GM12891 (cell line): Measurements from ENCODE around the gene SYT1.

ENCODE experiments used
- DNase-seq: peaks from one replicate; pipeline ENCODE4 v3.0.0; 2011; ENCODE audit warnings: low spot score; ENCODE audit not compliant: insufficient read length
- FAIRE-seq: peaks from 2 replicates; lab custom pipeline; 2011; peaks lifted over from hg19 to GRCh38; lab: Jason Lieb, UNC
- PAX5 ChIP-seq: IDR thresholded peaks from 2 replicates; pipeline ENCODE4 v1.6.1; 2011; ENCODE audit warnings: low read length, moderate library complexity, mild to moderate bottlenecking; ENCODE audit not compliant: insufficient read depth, severe bottlenecking
- POLR2A ChIP-seq: IDR thresholded peaks from 2 replicates; pipeline ENCODE4 v1.6.1; 2011; ENCODE audit warnings: low read depth, low read length, control low read depth
- POLR2AphosphoS5 ChIP-seq: IDR thresholded peaks from 2 replicates; pipeline ENCODE4 v1.6.1; 2011; ENCODE audit warnings: low read depth, low read length, control low read depth
- POU2F2 ChIP-seq: IDR thresholded peaks from 2 replicates; pipeline ENCODE4 v1.6.1; 2011; ENCODE audit warnings: low read depth, mild to moderate bottlenecking, control low read depth, low read length, moderate library complexity
- SPI1 ChIP-seq: IDR thresholded peaks from 2 replicates; pipeline ENCODE4 v1.6.1; 2011; ENCODE audit warnings: low read depth, low read length, control low read depth
- TAF1 ChIP-seq: IDR thresholded peaks from 2 replicates; pipeline ENCODE4 v1.6.1; 2011; ENCODE audit warnings: low read depth, low read length, control low read depth

The SYT1 gene

DNA sequence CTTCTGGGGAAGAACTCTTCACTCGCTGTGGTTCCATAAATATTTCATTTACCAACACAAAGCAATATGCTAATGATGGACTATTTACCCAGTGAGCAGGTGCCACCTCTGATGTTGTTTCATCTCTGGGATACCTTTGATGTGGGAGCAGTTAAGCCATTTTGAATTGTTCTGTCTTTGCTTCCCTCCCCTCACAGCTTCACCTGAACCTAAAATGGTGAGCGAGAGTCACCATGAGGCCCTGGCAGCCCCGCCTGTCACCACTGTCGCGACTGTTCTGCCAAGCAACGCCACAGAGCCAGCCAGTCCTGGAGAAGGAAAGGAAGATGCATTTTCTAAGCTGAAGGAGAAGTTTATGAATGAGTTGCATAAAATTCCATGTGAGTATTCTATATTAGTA, 352.7 kb downstream of the SYT1 start:
- TF ChIP-seq TAF1, result no peak
- TF ChIP-seq SPI1, result no peak
- TF ChIP-seq PAX5, result no peak
- TF ChIP-seq POLR2A, result no peak
- no peak for TF ChIP-seq POU2F2
- no peak for TF ChIP-seq POLR2AphosphoS5
- FAIRE-seq (no peak), DNase-seq (no peak)

DNA sequence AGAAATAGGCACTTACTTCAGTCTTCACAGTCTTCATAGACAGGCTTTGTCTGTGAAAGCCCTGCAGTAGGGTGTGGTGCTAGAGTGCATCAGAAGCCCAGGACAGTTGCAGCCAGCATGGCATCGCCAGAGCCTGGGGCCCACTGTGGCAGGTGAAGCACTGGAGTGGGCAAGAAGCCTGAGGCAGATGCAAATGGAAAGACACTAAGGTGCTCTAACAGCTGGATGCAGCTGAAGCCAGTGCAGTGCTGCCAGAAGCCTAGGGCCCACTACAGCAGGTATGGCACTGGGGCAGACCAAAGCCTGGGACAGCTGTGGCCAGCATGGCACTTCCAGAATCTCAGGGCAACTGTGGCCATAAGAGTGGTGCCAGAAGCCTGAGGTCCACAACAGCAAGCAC, 358.6 kb downstream of the SYT1 start:
- DNase-seq, result no peak
- FAIRE-seq, result no peak
- TF ChIP-seq POLR2AphosphoS5 (no peak), POU2F2 (no peak), POLR2A (no peak), TAF1 (no peak), SPI1 (no peak), PAX5 (no peak)

DNA sequence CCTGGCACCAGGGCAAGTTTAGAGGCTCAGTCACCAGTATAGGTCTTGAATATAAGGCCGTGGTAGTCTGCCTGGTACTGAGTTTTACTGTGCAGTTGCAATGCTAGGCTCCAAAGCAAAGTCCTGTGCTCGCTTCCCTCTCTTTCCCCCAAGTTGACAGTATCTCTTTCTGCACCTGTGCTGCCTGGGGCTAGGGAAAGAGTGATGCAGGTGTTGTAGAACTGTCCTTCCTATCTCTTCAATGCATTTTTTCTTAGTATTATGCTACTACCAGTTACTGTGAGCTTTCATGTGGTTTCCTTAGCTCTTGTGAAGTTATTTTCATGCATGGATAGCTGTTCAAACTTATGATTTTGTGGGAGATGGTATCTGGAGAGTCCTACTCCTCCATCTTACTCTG, 359.2 kb downstream of the SYT1 start:
- no peak for TF ChIP-seq POLR2A
- no peak for TF ChIP-seq TAF1
- TF ChIP-seq POLR2AphosphoS5, result no peak
- no peak for TF ChIP-seq SPI1
- TF ChIP-seq PAX5, result no peak
- TF ChIP-seq POU2F2, result no peak
- FAIRE-seq (no peak), DNase-seq (no peak)

DNA sequence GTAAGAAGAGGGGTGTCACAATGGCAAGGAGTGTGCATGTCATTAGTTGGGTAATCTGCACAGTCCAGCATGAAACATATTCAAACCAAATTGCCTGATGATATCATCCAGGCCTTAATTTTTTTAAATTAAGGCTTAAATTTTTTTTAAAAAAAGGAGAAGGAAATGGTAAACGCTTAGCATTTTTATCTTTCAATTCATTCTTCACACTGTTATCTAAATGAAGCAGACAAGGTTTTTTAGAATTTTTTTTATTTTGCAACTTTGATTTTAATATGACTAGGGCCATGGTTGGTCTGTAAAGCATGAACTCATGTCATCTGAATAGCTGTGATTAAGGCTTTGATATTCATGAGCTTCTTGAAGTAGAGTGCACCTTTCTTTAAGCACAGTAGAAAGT, 362.5 kb downstream of the SYT1 start:
- FAIRE-seq (no peak), DNase-seq (no peak)
- TF ChIP-seq TAF1 (no peak), POLR2A (no peak), SPI1 (no peak), PAX5 (no peak), POU2F2 (no peak), POLR2AphosphoS5 (no peak)

DNA sequence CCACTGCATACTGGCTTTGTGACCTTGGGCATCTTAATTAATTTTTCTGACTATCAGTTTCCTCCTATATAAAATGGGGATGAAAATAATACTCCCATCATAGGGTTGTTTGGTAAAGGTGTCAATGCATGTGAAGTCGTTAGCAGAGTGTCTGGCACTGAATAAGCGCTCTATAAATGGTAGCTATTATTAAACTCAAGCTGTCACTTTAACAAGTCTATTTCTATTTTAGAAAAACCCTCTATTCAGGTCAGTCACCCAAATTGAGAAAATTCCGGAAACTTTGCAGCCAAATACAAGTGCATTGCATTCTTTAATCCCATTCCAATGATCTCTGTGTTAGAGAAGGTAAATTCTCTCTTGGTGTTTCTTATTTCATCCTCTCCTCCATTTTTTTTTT, 363.1 kb downstream of the SYT1 start:
- FAIRE-seq, result no peak
- TF ChIP-seq POLR2A (no peak), PAX5 (no peak), POU2F2 (no peak), POLR2AphosphoS5 (no peak), TAF1 (no peak), SPI1 (no peak)
- no peak for DNase-seq

DNA sequence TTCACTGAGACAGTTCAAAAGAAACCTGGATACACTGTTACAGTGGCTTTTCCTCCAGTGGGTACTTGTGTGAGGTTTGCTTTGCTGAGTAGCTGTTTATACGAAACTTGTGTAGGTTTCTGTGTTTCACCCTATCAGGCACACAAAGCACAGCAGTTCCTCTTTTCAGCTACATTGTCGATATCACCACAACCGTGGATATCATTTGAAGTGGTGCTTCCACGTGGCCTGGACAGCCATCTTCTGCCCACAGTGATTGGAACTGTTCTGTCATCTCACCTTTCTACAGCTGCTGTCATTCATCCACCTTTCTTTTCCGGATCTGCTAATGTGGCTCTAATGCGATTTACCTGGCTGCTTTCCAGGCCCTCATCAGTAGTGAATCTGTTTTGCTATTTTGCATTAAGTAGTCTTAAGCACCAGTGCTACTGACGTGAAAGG, 368.8 kb downstream of the SYT1 start:
- FAIRE-seq (peak; percentile 71), DNase-seq (no peak)
- TF ChIP-seq POU2F2 (no peak), SPI1 (peak; percentile 95)

DNA sequence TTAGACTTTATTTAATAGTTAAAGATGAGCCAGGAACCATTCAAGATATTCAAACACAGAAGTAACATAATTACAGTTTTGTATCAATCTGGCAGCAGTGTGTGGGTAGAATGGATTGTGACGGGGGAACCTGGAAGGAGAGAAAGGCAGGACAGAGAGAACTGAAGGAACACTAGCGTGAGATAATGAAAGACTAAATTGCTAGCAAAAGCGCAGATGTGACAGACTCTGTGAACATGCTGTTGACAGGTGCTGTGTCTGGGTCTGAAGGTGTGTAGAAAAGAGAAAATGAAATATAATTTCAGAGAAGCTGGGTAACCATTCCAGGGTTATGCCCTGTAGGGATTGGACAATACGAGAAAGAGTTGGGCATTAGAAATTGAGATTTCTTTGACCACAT, 372.3 kb downstream of the SYT1 start:
- DNase-seq, result no peak
- no peak for FAIRE-seq
- TF ChIP-seq POLR2AphosphoS5 (no peak), TAF1 (no peak), POLR2A (no peak), SPI1 (no peak), POU2F2 (no peak), PAX5 (no peak)

DNA sequence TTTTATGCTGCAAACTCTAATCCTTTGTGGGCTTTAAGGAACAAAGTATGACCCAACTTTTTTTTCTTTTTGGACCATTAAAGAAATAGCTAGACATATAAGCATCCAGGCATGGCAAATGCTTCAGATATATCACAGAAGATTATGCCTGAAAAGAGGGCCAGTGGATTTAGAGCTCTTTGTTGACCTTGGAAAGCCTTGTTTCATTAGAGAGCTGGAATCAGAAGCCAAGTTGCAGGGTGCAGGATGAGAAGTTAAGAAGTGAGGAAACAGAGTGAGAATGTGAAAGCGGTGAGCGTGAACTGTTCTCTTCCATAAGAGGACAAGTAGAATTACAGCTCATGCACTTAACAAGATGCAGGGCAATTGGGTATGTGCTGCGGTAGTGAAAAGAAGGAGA, 373.7 kb downstream of the SYT1 start:
- DNase-seq (no peak), FAIRE-seq (no peak)
- TF ChIP-seq PAX5 (no peak), POLR2AphosphoS5 (no peak), POU2F2 (no peak), SPI1 (no peak), POLR2A (no peak), TAF1 (no peak)

DNA sequence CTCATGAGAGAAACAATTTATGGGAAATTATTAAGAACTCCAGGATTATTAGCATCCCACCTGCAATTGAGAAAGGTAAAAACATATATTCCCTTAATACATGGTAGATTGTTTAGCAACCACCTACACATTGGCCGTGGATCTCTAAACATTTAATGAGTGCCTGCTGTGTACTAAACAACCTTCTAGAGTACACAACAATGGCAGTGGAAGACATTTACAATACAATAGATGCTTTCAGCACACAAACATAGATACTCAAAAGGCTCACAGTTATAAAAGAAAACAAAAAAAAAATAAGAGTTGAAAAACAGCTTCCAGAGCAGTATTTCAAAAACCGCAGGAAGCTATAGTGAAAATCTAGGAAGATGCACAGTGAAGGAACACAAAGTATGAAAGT, 382.9 kb downstream of the SYT1 start:
- TF ChIP-seq TAF1, result no peak
- TF ChIP-seq PAX5, result no peak
- no peak for TF ChIP-seq SPI1
- no peak for TF ChIP-seq POLR2AphosphoS5
- no peak for TF ChIP-seq POLR2A
- DNase-seq (no peak), FAIRE-seq (no peak)

DNA sequence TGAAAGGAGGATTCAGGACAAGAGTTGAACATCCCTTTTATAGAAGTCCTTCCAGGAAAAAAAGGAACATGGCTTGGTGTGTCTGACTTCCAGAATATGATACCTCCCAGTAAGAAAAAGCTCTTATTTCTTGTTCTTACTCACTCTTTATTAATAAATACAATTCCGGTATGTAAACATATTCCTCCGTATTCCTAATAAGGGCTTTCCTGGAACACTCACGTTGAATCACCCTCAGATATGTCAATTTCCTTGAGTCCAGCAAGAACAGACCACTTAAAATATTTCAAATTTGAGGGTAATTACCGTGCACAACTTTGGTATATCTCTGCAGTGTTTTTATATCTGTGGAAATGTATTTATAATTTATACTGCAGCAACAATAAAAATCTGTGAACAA, 385.6 kb downstream of the SYT1 start:
- TF ChIP-seq SPI1, result no peak
- TF ChIP-seq POU2F2, result no peak
- TF ChIP-seq TAF1, result no peak
- TF ChIP-seq POLR2AphosphoS5, result no peak
- TF ChIP-seq PAX5, result no peak
- no peak for TF ChIP-seq POLR2A
- no peak for FAIRE-seq
- no peak for DNase-seq

DNA sequence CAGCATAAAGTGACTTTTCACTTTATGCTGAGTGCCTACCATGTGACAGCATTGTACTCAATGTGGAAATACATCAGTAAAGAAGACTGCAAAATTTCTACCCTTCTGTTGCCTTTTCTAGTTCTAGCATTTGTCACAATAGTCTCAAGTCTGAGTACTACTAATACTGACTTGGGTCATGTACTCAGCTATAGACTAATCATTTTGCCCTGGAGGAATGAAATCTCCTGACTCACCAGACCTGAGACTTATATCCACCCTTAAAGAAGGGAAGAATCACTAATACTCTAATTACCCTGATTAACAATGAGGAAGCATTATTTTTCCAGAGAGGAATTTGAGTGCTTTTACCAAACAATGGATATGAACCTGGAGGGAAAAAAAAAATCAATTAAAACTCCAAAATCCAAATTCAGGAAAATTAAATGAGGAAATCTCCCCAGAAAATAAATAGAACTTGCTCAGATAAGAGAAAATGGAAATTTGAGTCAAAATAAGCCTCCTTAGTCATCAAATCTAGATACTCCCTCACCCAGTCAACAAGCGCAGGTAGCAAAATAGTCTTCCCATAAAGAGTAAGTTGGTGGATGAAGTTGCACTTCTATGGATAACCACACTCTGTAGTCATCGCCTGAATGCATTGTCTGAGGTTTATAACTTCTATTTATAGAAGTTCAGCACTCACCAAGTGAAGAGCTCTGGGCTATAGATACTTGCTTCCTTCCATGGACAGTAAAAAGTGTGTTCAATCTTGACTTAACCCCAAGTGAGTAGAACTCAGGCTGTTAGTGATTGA, 386.6 kb downstream of the SYT1 start:
- DNase-seq, result no peak
- TF ChIP-seq SPI1, result no peak
- TF ChIP-seq POLR2AphosphoS5, result no peak
- no peak for TF ChIP-seq POU2F2
- TF ChIP-seq POLR2A, result no peak
- TF ChIP-seq TAF1, result no peak
- no peak for TF ChIP-seq PAX5
- no peak for FAIRE-seq
